ENCODE results near the gene GNA12.

GRCh38 chr7:2721842-2722241, 122.3 kb downstream of the GNA12 start:
- TF ChIP-seq CTCF (IDR thresholded peaks at IDR 0.05; ENCODE audit: insufficient read depth, low read length) = no peak
- TF ChIP-seq POLR2AphosphoS5 (IDR thresholded peaks at IDR 0.05; ENCODE audit: low read depth) = no peak
- no peak for TF ChIP-seq REST (IDR thresholded peaks at IDR 0.05; ENCODE audit: insufficient replicate concordance, low read depth)

Measured in HL-60 (cell line).